ENCODE data around the gene ANAPC7.

GRCh38 chr12:110367181-110367864 is 36.2 kb downstream of the ANAPC7 start:
- TF ChIP-seq CTCF (IDR thresholded peaks at IDR 0.05) (no peak), POLR2A (IDR thresholded peaks at IDR 0.05) (no peak)
